GM21423 (cell line): ENCODE measurements around the gene STIM1.
"Not testable (repeated sequence)": the region's sequence is repeated elsewhere in the genome, so short reads cannot be mapped to it uniquely, and the experiment has no call there.

Source experiments
- ATAC-seq: cut with Tn5 transposase; IDR thresholded peaks from one replicate; pipeline ENCODE4 v1.9.1; 2021; ENCODE audit warnings: mild to moderate bottlenecking, moderate library complexity; ENCODE audit not compliant: unreplicated experiment

Gene STIM1

DNA sequence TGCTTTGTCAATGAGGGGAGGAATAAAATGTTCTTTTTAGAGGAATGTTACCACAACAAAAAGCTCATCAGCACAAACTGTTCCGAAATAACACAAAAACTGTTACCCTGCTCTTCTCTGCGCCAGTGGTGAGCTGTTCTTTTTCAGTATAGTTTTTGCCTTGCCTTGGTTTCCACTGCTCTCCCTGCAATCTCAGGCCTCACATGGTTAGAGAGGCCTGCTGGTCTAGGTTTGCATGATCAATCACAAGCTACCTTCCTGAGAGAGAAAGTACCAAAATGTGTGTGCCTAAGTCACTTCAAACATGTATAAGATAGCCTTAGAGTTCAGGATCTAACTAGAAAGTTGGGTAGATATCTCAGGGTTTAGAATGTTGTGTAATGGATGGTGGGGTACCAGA, 114.6 kb downstream of the STIM1 start:
- ATAC-seq, result no peak

GRCh38 chr11:3971756-3972404, 116.4 kb downstream of the STIM1 start:
- ATAC-seq, result no peak

DNA sequence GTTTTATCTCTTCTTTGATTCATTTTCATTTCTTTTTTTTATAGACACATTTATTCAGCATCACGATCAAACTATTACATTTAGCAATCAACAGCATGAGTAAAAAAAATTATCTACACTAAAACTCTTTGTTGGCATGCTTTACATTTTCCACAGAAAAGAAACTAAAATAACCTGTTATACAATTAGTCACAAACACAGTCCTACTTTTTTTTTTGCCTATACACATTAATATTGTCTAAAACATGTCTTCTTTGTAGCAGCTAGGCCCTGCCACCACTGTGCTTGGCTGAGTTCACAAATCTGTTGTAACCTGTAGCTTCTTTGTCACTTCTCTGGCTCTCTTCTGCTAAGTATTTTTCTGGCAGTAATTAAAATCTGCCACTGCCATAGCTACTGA, 117.0 kb downstream of the STIM1 start:
- ATAC-seq, result no peak

- ATAC-seq, result no peak
Observed at GRCh38 chr11:3977078-3977477, 121.6 kb downstream of the STIM1 start.

- no peak for ATAC-seq
Observed at GRCh38 chr11:3981084-3981633, 125.7 kb downstream of the STIM1 start.

GRCh38 chr11:3982431-3982830, 127.0 kb downstream of the STIM1 start:
- ATAC-seq, result no peak

GRCh38 chr11:3983101-3983500, 127.6 kb downstream of the STIM1 start:
- no peak for ATAC-seq

DNA sequence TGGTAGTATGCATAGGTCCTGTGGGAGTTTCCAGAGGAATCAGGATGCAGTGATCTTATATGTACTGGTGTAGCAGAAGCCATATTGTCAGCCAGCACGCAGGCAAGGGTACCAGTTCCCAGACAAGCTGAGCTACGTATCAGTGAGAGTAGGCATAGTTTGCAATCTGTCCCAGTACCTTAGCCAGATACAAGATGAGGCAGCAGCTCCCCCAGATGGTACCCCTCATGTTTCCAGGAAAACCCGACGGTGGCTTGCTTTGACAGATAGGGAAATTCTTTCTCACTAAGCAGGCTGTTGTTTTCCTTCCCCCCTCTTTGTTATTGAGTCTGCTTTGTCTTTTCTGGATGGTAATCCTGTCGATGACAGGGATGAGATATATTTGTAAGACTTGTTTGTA, 129.4 kb downstream of the STIM1 start:
- no peak for ATAC-seq

DNA sequence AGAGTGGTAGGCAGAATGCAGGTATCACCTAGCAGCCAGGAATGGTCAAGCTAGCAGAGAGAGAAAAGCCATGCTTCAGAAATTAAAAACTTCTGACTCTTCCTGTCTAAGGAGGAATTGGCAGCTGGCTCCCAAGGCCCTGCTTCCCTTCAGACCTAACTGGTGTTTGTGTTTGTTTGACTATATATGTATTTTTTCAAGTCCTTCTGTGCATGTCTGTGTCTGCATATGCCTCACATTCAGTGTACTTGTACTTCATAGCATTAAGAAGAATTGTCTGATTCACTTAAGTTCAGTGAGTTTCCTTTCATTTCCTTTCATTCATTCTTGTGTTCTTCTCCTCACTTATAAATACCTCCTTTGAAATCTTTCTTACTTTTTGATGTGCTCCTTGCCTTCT, 130.2 kb downstream of the STIM1 start:
- ATAC-seq, result no peak

DNA sequence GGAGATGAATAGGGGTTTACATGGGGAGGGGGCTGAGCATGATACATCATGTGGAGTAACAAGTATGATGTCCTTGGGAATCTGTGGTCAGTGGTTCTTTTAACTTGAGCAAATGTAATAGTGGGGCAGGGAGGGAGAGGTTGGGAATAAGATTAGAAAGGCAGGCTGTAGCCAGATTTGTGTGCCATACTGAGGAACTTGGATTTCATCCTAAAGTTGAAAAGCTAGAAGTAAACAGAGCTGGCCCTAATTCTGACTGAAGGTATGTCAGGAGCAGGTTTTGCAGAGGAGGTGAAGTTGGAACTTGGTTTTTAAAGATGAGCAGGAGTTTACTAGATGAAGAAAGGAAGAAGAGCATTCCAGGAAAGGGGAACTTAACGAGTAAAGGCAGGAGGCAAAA, 130.8 kb downstream of the STIM1 start:
- no peak for ATAC-seq

DNA sequence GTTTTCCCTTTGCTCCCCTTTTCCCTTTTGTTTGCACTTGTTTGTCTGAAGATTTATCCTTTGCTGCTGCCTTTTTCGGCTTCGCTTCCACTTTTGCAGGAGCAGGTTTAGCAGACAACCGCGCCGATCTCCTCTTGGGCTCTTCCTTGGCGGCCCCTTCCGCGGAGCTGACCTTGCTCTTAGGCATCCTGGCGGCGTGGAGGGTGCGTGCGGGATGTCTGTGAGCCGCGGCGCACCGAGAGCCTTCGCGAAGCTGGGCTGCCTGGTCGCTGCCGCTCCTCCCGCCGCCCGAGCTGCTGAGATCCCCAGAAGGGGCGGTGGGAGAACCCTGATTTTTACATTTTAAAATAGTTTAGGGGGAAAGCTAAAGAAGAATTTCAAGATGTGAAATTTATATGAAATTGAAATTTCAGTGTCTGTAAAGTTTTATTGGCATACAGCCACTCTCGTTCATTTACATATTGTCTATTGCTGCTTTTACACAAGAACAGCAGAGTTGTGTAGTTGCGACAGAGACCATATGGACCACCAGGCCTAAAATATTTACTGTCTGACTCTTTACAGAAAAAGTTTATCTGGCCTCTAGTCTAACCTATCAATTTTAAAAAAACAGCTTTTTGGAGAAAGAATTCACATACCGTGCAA, 133.9 kb downstream of the STIM1 start:
- no peak for ATAC-seq

GRCh38 chr11:3989921-3990290, 134.4 kb downstream of the STIM1 start:
- ATAC-seq, result no peak

DNA sequence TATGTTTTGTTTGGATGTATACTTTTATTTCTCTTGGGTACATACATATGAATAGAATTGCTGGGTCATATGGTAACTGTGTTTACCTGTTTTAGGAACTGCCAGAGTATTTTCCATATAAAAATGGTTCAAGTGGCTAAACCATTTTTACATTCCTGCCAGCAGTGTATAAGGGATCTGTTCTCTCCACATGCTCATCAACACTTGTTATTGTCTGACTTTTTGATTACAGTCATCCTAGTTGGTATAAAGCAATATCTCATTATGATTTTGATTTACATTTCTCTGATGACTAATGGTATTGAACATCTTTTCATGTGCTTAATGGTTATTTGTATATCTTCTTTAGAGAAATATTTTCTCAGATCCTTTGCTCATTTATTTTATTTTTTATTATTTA, 134.9 kb downstream of the STIM1 start:
- no peak for ATAC-seq

DNA sequence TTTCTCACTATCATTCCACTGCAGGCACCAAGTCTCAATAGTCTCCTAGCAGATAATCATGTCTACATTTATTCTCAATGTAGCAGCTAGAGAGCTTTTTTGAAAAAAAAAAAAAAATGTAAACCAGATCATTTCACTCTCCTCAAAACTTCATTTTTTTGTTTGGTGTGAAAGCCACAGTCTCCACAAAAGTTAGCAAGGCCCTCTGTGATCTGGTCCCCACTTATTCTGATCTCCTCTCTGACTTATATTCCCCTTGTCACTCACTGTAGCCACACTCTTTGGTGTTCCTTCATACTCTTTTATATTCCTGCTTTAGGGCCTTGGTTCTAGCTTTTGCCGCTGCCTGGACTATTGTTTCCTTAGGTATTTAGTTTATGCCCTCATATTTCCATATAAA, 137.5 kb downstream of the STIM1 start:
- ATAC-seq, result no peak

DNA sequence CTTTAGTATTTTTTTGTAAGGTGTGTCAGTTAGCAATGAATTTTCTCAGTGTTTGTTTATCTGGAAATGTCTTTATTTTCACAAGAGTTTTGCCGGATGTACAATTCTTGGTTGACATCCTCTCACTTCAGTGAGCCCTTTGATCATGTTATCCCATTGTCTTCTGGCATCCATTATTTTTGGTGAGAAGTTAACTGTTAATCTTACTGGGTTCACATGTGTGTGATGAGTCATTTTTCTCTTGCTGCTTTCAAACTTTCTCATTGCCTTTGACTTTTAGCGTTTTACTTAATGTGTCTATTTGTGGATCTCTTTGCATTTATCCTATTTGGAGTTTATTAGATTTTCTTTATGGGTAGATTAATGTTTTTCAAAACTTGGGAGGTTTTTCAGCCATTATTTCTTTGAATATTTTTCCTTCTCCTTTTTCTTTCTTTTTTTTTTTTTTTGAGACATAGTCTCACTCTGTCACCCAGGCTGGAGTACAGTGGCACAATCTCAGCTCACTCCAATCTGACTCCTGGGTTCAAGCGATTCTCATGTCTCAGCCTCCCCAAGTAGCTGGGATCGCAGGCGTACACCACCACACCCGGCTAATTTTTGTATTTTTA, 138.7 kb downstream of the STIM1 start:
- no peak for ATAC-seq

DNA sequence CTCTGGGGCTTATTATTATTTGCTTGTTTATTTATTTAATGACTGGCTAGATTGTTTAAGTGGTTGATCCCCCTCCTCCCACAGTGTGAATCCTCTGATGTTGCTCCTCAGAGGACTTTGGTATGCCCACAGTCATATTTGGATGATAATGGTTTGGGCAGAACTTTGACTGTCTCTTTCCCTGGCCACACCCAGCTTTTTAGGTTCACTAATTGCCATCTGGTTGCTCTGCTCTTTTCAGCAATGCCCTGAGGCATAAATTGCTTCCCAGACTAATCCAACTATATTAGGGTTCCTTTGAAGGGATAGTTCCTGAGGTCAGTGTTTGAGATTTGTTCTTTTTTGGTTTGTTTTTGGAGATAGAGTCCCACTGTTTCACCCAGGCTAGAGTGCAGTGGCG, 139.8 kb downstream of the STIM1 start:
- ATAC-seq, result no peak

GRCh38 chr11:3995949-3996554, 140.6 kb downstream of the STIM1 start:
- ATAC-seq, result no peak

DNA sequence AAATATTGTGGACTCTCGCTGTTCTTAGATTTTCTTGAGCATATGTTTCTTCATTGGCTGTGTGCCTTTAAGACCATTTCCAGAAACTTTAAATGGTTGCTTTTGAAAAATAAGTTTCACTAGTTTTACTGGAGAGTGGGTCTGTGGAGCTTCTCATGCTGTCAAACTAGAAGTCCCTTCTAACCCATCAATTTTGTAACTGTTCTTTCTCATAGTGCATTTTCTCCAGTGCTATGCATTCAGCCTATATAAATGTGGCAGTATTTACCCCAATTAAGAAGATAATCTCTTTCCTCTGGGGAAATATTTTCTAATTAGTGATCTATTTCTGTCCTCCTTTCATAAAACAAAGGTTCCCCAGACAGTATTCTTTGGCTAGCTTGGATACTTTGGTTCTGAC, 141.2 kb downstream of the STIM1 start:
- no peak for ATAC-seq

DNA sequence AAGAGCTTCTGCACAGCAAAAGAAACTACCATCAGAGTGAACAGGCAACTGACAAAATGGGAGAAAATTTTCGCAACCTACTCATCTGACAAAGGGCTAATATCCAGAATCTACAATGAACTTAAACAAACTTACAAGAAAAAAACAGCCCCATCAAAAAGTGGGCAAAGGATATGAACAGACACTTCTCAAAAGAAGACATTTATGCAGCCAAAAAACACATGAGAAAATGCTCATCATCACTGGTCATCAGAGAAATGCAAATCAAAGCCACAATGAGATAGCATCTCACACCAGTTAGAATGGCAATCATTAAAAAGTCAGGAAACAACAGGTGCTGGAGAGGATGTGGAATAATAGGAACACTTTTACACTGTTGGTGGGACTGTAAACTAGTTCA, 149.3 kb downstream of the STIM1 start:
- not testable (repeated sequence) for ATAC-seq

DNA sequence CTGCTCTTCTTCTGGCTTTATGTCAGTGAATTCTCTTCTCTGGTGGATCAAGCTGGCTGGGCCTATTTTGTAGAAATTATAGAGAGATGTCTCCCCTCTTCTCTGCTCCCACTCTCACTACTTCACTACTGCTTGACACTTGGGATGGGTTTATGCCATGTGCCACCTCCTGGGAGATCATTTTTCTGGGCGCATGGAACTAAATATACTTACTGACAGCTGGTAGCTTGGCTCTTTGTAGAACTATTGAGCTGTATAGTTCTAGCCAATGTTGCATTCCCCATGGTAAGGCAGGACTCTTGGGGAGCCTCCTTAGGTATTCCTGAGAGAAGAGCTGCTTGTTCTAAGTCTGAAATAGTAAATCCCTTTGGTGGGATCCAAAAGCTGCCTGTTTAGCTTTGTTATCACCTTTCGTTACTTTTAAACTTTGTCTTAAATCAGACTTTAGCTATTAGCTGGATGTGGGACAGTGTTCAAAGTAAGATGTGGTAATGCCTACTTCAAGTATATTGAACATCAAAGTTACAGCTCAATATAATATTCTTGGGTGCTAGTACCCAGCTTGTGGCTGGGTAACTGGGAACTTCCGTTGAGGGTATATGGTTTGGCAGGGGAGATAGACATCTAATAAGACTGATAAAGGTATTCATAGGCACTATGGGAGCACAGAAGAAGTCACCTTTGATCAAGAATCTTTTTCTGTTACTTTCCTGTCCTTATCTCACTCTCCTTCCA, 151.6 kb downstream of the STIM1 start:
- no peak for ATAC-seq

DNA sequence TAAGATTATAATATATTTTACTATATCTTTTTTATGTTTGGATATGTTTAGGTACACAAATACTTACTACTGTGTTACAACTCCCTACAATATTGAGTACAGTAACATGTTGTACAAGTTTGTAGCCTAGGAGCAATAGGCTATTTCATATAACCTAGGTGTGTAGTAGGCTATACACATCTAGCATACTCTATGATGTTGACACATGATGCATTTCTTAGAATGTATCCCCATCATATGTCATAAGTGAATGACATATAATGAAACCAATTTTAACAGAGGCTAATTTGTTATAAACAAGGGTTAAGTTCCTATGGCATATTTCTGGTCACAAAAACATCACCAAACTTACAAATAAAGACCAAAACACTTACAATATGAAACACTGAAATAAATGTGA, 152.7 kb downstream of the STIM1 start:
- ATAC-seq, result no peak
